Transverse colon (tissue), 4 donors: Measurements from ENCODE around the gene GRIN2A. TPM values are rescaled to one million over a fixed set of nuclear protein-coding genes. Genes with fewer than 3 reads are reported as not detected.

Experiments
- DNase-seq: peaks from one replicate; pipeline ENCODE4 v3.0.0-alpha.2; 2019
- H3K27ac ChIP-seq, 4 donors: fragments of 200-600 bp; sonication (generic); 2 replicates each; pipeline ENCODE4 v1.5.1; 2016 to 2018; ENCODE audit warnings: inconsistent platforms in 4 of 4
- H3K27me3 ChIP-seq: fragments of 200-600 bp; sonication (generic); 2 replicates; pipeline ENCODE4 v1.5.1; 2017; ENCODE audit warnings: inconsistent platforms
- H3K36me3 ChIP-seq, 4 donors: fragments of 200-600 bp; sonication (generic); 2 replicates each; pipeline ENCODE4 v1.5.1; 2017 to 2019; ENCODE audit warnings: inconsistent platforms in 4 of 4
- H3K4me1 ChIP-seq, 4 donors: fragments of 200-600 bp; sonication (generic); 2 replicates each; pipeline ENCODE4 v1.5.1; 2017 to 2020; ENCODE audit warnings: inconsistent platforms in 4 of 4
- H3K4me3 ChIP-seq, 4 donors: fragments of 200-600 bp; sonication (generic); 1 replicate in 1 of 4; 2 replicates in 3 of 4; pipeline versions ENCODE4 v1.5.1 to v1.6.1; 2017 to 2019; ENCODE audit warnings: inconsistent platforms in 4 of 4
- H3K9me3 ChIP-seq, 2 donors: fragments of 200-600 bp; sonication (generic); 2 replicates each; pipeline ENCODE4 v1.5.1; 2017 to 2019; ENCODE audit warnings: inconsistent platforms in 2 of 2
- CTCF ChIP-seq, 5 experiments: fragments of 200-600 bp in 3 of 5; fragments of 450-650 bp in 2 of 5; sonication (generic) in 3 of 5; IDR thresholded peaks; 1 replicate in 2 of 5; 2 replicates in 3 of 5; pipeline ENCODE4 v1.5.1; 2016 to 2017; ENCODE audit warnings: antibody characterized with exemption in 5 of 5, inconsistent platforms in 3 of 5, mild to moderate bottlenecking in 2 of 5, moderate library complexity in 1 of 5
- EP300 ChIP-seq: sonication (generic); formaldehyde crosslinking; IDR thresholded peaks from one replicate; pipeline ENCODE4 v1.6.1; 2017; ENCODE audit warnings: antibody characterized with exemption, low read depth
- POLR2A ChIP-seq: fragments of 450-650 bp; IDR thresholded peaks from one replicate; pipeline ENCODE4 v1.6.1; 2016; ENCODE audit warnings: antibody characterized with exemption, mild to moderate bottlenecking, moderate library complexity
- POLR2AphosphoS5 ChIP-seq, 3 donors: sonication (generic); formaldehyde crosslinking; IDR thresholded peaks; one replicate each; pipeline ENCODE4 v1.6.1; 2016; ENCODE audit warnings: antibody characterized with exemption in 3 of 3
- WGBS, 2 donors: methylation state at CpG; one replicate each; pipeline ENCODE4 v1.1.5; 2018; ENCODE audit warnings: low coverage in 1 of 2; 5-methylcytosine and 5-hydroxymethylcytosine counted together
- in situ Hi-C, 4 donors: fragments of 200-750 bp; cut with MboI; loops; one replicate each; pipeline versions ENCODE4 v1.15.0 to v1.15.1; 2017; ENCODE audit warnings: low sequenced_read_pairs in 3 of 4, low pct_ligation_motif_present in 1 of 4, low pct_unique_long_range_greater_than_20kb in 1 of 4
- intact Hi-C: fragments of 100-400 bp; cut with DNase I; formaldehyde crosslinking; loops from one replicate; pipeline ENCODE4 v1.15.1; 2023; ENCODE audit warnings: low total_unique reads
- total RNA-seq, 4 donors: library from RNA; depleted of rRNA; stranded (reverse); fragments of >200 nt; gene quantifications; one replicate each; pipeline ENCODE4 v1.1.0, GENCODE V29; 2016

Gene GRIN2A
- total RNA-seq, 4 donors from 2014 or later, result 0.14 to 0.37 (median 0.18) TPM

- Histone ChIP-seq H3K27ac (no peak overlapping the region), H3K9me3 (no peaks in the 10 kb centered on the region), H3K4me3 (no peak overlapping the region), H3K4me1 (no peaks in the 10 kb centered on the region), H3K27me3 (no peaks in the 10 kb centered on the region), H3K36me3 (no peaks in the 10 kb centered on the region)
- in situ Hi-C loops (no loop called here), intact Hi-C loops (no loop called here)
- 70 to 86% methylated on average over 3 of the region's 3 CpGs for WGBS, 2 donors
- no peak for DNase-seq
- TF ChIP-seq EP300 (no peak), CTCF (IDR thresholded peaks at IDR 0.05) (no peak), POLR2AphosphoS5 (IDR thresholded peaks at IDR 0.05) (no peak), POLR2A (no peak)
These were observed 24.6 kb upstream of the GRIN2A start for GRCh38 chr16:10206865-10207264.

- Histone ChIP-seq H3K9me3 (no peaks in the 10 kb centered on the region), H3K27me3 (no peaks in the 10 kb centered on the region), H3K27ac (no peak overlapping the region), H3K4me1 (no peaks in the 10 kb centered on the region), H3K4me3 (no peak overlapping the region), H3K36me3 (no peaks in the 10 kb centered on the region)
- DNase-seq, result no peak
- TF ChIP-seq POLR2A, result no peak
- TF ChIP-seq CTCF (IDR thresholded peaks at IDR 0.05), result no peak
- no peak for TF ChIP-seq EP300
- no peak for TF ChIP-seq POLR2AphosphoS5 (IDR thresholded peaks at IDR 0.05)
- 61% methylated on average over 1 of the region's 1 CpG; no CpG with 5 or more reads in 1 of the 2 donors for WGBS, 2 donors
- in situ Hi-C loops (no loop called here), intact Hi-C loops (no loop called here)
These were observed 24.0 kb upstream of the GRIN2A start for GRCh38 chr16:10206215-10206614.

GRCh38 chr16:10205688-10206087, 23.5 kb upstream of the GRIN2A start:
- intact Hi-C loops (no loop called here), in situ Hi-C loops (no loop called here)
- Histone ChIP-seq H3K27ac (no peak overlapping the region), H3K27me3 (no peaks in the 10 kb centered on the region), H3K9me3 (no peaks in the 10 kb centered on the region), H3K4me3 (no peak overlapping the region), H3K4me1 (no peaks in the 10 kb centered on the region), H3K36me3 (no peaks in the 10 kb centered on the region)
- TF ChIP-seq CTCF (IDR thresholded peaks at IDR 0.05) (no peak), POLR2AphosphoS5 (IDR thresholded peaks at IDR 0.05) (no peak), EP300 (no peak), POLR2A (no peak)
- WGBS, 2 donors, result 87 to 92% methylated on average over 3 to 7 of the region's 7 CpGs
- no peak for DNase-seq

GRCh38 chr16:10202649-10203048, 20.4 kb upstream of the GRIN2A start:
- no peak overlapping the region for H3K27ac ChIP-seq
- no peaks in the 10 kb centered on the region for H3K4me1 ChIP-seq
- H3K4me3 ChIP-seq, result no peak overlapping the region
- WGBS, 2 donors, result 92 to 100% methylated on average over 1 of the region's 1 CpG
- no peaks in the 10 kb centered on the region for H3K9me3 ChIP-seq
- H3K36me3 ChIP-seq, result no peaks in the 10 kb centered on the region
- in situ Hi-C loops, result no loop called here
- no peaks in the 10 kb centered on the region for H3K27me3 ChIP-seq
- intact Hi-C loops, result no loop called here
- TF ChIP-seq POLR2AphosphoS5 (IDR thresholded peaks at IDR 0.05) (no peak), POLR2A (no peak), CTCF (IDR thresholded peaks at IDR 0.05) (no peak), EP300 (no peak)
- no peak for DNase-seq
